22Rv1 (cell line): ENCODE data around the gene C10orf71.

ENCODE experiments used
- H3K27ac ChIP-seq: fragments of 450-650 bp; 2 replicates; pipeline ENCODE4 v1.5.1; 2017
- ZFX ChIP-seq: fragments of 450-650 bp; IDR thresholded peaks from 2 replicates; pipeline ENCODE4 v1.6.1; 2017; ENCODE audit warnings: antibody characterized with exemption, borderline replicate concordance
- TF ChIP-seq, protein P1 (sequence below): fragments of 450-650 bp; IDR thresholded peaks from 2 replicates; pipeline ENCODE4 v1.5.1; 2017; ENCODE audit warnings: mild to moderate bottlenecking

The C10orf71 gene

GRCh38 chr10:49298983-49299815, at the start of gene C10orf71:
Gene C10orf71, plus strand, starts transcription at chr10:49299170. Its CDS starts 23,376 bp downstream, at chr10:49322546.
- no peak within 1 kb of the TSS for H3K27ac ChIP-seq
- TF ChIP-seq ZFX, result no peak
- TF ChIP-seq, protein P1, sequence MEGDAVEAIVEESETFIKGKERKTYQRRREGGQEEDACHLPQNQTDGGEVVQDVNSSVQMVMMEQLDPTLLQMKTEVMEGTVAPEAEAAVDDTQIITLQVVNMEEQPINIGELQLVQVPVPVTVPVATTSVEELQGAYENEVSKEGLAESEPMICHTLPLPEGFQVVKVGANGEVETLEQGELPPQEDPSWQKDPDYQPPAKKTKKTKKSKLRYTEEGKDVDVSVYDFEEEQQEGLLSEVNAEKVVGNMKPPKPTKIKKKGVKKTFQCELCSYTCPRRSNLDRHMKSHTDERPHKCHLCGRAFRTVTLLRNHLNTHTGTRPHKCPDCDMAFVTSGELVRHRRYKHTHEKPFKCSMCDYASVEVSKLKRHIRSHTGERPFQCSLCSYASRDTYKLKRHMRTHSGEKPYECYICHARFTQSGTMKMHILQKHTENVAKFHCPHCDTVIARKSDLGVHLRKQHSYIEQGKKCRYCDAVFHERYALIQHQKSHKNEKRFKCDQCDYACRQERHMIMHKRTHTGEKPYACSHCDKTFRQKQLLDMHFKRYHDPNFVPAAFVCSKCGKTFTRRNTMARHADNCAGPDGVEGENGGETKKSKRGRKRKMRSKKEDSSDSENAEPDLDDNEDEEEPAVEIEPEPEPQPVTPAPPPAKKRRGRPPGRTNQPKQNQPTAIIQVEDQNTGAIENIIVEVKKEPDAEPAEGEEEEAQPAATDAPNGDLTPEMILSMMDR, result no peak

DNA sequence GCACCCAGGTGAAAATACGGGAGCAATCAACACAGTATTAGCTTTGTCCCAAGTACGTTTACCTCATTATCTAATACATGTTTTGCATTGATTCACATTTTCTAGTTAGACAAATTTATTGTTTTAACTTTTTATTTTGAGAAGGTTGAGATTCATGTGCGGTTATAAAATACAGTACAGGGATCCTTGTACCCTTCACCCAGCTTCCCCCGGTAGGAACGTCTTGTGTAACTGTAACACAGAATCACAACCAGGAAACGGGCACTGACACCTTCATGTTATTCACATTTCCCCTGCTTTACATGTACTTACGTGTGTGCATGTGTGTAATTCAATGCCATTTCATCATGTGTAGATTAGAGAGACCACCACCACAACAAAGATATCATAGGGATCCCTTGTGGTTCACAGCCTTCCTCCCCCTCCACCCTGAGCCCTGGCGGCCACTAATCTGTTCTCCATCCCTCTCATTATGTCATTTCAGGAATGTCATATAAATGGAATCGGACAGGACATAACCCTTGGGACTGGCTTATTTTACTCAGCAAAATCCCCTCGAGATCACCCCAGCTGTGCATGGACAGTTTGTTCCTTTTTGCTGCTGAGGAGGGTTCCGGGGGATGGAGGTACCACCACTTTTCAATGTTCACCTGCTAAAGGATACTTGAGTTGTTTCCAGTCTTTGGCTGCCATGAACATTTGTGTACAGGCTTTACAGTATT, 46.5 kb upstream of the C10orf71 start:
- no peak overlapping the region for H3K27ac ChIP-seq

DNA sequence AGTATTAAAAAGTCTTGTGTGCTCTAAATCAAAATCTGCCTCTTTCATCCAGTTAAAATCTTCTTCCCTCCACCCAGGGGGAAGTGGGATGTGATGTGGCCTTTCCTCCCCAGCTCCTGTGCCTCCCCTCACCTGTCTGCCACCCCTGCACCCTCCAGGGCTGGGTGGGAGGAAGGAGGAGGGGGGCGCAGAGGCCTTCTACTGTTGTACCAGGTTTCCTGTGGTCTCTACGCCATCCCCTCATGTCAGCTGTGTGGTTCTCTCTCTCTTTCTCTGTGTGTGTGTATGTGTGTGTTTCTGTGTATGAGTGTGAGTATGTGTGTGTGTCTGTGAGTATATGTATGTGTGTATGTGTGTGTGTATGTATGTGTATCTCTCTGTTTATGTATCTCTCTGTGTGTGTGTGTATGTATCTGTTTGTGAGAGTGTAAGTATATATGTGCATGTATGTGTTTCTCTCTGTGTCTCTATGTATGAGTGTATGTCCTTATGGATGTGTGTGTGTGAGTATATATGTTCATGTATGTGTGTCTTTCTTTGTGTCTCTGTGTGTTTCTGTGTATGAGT, 45.5 kb upstream of the C10orf71 start:
- H3K27ac ChIP-seq, result no peak overlapping the region
- TF ChIP-seq, protein P1, result no peak
- no peak for TF ChIP-seq ZFX

More for the DNA sequence above, 46.5 kb upstream of the C10orf71 start:
- TF ChIP-seq ZFX, result no peak
- TF ChIP-seq, protein P1, result no peak

- no peak for TF ChIP-seq ZFX
- TF ChIP-seq, protein P1, result no peak
- no peak overlapping the region for H3K27ac ChIP-seq
Observed at GRCh38 chr10:49254150-49254549, 44.8 kb upstream of the C10orf71 start.

GRCh38 chr10:49254556-49255318, 44.2 kb upstream of the C10orf71 start:
- TF ChIP-seq ZFX, result no peak
- TF ChIP-seq, protein P1, result no peak
- no peak overlapping the region for H3K27ac ChIP-seq

DNA sequence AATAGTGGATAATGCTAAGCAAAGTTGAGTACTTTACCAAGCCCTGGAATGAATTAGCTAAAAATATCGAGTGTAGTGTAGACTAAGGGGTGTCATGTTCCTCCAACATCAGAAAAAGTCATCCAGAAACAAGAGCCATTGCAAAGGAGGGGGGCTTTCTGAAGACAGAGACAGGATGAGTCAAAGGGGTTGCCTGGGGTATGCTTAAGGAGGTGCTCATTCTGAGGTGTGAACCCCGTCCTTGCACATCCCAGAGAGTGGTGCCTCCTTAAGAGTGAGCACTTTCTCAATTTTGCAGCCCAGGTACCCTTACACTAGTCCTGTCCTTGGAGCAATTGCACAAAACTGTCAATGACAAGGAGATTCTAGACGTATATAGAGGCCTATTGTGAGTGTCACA, 43.1 kb upstream of the C10orf71 start:
- TF ChIP-seq, protein P1, result no peak
- H3K27ac ChIP-seq, result no peak overlapping the region
